Astrocyte (in vitro differentiated cells and primary cell): Measurements from ENCODE around the gene ZNF552.
"Not testable (repeated sequence)": the region's sequence is repeated elsewhere in the genome, so short reads cannot be mapped to it uniquely, and the experiment has no call there.

Experiments used
- EZH2 ChIP-seq: IDR thresholded peaks from 2 replicates; pipeline ENCODE4 v1.6.1; 2012; ENCODE audit warnings: mild to moderate bottlenecking, low read length, inconsistent platforms; ENCODE audit not compliant: insufficient read depth
- TF ChIP-seq, protein P1 (sequence below): IDR thresholded peaks from 2 replicates; pipeline ENCODE4 v1.5.1; 2011; ENCODE audit warnings: low read depth, mild to moderate bottlenecking, inconsistent platforms, low read length, moderate library complexity; ENCODE audit not compliant: insufficient read depth

DNA sequence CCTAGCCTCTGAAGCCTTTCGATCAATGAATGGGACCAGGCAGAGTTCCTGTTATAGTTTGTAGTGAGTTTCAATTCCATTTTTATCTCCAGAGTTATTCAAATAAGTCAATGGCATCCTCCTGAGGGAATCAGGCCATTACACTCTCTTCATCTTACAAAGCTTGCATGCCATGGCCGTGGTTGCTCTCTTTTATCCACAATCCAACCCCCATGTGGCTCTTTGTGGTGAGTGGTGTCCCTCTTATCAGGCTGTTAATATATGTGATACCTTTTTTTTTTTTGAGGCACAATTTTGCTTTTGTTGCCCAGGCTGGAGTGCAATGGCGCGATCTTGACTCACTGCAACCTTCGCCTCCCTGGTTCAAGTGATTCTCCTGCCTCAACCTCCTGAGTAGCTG, 22.3 kb upstream of the ZNF552 start:
- TF ChIP-seq, protein P1, sequence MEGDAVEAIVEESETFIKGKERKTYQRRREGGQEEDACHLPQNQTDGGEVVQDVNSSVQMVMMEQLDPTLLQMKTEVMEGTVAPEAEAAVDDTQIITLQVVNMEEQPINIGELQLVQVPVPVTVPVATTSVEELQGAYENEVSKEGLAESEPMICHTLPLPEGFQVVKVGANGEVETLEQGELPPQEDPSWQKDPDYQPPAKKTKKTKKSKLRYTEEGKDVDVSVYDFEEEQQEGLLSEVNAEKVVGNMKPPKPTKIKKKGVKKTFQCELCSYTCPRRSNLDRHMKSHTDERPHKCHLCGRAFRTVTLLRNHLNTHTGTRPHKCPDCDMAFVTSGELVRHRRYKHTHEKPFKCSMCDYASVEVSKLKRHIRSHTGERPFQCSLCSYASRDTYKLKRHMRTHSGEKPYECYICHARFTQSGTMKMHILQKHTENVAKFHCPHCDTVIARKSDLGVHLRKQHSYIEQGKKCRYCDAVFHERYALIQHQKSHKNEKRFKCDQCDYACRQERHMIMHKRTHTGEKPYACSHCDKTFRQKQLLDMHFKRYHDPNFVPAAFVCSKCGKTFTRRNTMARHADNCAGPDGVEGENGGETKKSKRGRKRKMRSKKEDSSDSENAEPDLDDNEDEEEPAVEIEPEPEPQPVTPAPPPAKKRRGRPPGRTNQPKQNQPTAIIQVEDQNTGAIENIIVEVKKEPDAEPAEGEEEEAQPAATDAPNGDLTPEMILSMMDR: not testable (repeated sequence)
- TF ChIP-seq EZH2: not testable (repeated sequence)
